ENCODE results near the gene CISD2. TPM values are rescaled to one million over a fixed set of nuclear protein-coding genes. Genes with fewer than 3 reads are reported as not detected.
A peak's percentile ranks its signal among the peaks of the same experiment; 100 is the strongest.
"Not testable (repeated sequence)": the region's sequence is repeated elsewhere in the genome, so short reads cannot be mapped to it uniquely, and the experiment has no call there.

The CISD2 gene
- total RNA-seq, 4 donors from 2014 or later, result 5.5 to 12.0 (median 11.3) TPM

DNA sequence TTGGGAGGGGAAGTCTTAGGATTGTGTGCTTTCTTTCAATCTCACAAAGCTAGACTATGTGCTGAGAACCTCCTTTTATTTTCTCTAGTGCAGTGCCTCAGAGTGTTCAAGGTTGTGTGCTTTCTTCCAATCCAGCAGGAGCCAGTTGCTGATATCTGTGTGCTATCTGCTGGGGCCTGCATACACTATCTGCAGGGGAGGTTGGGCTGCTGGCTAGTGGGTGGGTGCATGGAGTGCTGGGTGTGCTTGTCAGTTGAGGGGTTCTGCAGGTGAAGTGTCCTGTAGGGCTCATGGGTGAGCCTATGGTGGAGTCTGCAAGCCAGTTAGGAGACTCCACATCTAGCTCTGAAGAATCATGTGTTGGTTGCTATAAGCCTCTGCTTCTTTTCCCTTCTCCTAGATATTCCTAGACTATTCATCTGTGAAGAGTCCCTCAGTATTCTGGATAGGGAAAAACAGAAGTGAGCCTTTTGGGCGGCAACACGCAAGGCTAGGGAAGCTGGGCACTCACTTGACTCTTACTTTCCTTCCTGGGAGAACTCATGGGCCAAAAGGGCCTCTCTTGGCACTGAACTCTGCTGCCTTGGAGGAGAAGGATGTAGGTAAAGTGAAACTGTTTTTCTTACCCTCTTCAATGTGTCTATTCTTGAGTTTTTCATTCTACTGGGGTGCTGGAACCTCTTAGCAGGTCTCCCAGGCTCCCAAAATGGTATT, 8.0 kb upstream of the CISD2 start:
- H3K4me3 ChIP-seq (ENCODE audit: low read depth, poor library complexity, severe bottlenecking), result no peak overlapping the region
- WGBS, 2 donors, result 92 to 96% methylated on average over 2 of the region's 2 CpGs
- TF ChIP-seq POLR2A (IDR thresholded peaks at IDR 0.05), result no peak
- TF ChIP-seq, protein P1, sequence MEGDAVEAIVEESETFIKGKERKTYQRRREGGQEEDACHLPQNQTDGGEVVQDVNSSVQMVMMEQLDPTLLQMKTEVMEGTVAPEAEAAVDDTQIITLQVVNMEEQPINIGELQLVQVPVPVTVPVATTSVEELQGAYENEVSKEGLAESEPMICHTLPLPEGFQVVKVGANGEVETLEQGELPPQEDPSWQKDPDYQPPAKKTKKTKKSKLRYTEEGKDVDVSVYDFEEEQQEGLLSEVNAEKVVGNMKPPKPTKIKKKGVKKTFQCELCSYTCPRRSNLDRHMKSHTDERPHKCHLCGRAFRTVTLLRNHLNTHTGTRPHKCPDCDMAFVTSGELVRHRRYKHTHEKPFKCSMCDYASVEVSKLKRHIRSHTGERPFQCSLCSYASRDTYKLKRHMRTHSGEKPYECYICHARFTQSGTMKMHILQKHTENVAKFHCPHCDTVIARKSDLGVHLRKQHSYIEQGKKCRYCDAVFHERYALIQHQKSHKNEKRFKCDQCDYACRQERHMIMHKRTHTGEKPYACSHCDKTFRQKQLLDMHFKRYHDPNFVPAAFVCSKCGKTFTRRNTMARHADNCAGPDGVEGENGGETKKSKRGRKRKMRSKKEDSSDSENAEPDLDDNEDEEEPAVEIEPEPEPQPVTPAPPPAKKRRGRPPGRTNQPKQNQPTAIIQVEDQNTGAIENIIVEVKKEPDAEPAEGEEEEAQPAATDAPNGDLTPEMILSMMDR (IDR thresholded peaks at IDR 0.05), result no peak
- DNase-seq (ENCODE audit: low spot score in 2 of 2), result no peak
- intact Hi-C loops (cut with DNase I; ENCODE audit: low total_unique reads), result no loop called here

DNA sequence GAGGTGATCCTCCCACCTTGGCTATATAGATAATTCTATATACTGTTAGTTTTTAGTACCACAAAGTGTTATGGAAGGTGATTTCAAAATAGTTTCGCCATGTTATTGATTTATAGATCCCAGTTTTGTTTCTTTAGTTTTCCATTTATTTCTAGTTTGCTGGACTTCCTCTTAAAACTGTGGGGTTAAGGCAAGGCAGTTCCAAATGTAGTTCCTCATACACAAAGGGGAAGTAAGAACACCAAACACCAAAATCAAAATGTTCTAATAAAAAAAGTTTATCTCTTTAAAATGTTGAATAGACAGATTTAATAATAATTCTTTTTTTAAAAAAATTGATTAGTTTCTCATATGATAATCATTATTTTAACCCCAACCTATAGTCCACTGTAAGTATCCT, 6.8 kb upstream of the CISD2 start:
- TF ChIP-seq, protein P1 (IDR thresholded peaks at IDR 0.05), result no peak
- TF ChIP-seq POLR2A (IDR thresholded peaks at IDR 0.05), result no peak
- 92% methylated on average over 1 of the region's 1 CpG for WGBS, 2 donors
- intact Hi-C loops (cut with DNase I; ENCODE audit: low total_unique reads), result no loop called here
- no peak for DNase-seq (ENCODE audit: low spot score in 2 of 2)
- no peak overlapping the region for H3K4me3 ChIP-seq (ENCODE audit: low read depth, poor library complexity, severe bottlenecking)

DNA sequence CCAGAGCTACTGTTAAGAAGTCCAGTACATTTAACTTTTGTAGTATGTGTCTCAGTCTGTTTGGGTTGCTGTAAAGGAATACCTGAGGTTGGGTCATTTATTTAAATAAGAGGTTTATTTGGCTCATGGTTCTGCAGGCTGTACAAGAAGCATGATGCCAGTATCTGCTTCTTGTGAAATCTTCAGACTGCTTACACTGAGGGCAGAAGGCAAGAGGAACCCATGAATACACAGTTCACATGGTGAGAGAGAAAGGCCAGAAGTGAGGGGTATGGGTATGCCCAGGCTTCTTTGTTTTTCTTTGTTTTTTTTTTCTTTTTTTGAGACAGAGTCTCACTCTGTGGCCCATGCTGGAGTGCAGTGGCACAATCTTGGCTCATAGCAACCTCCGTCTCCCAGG, 6.0 kb upstream of the CISD2 start:
- WGBS, 2 donors, result 90 to 96% methylated on average over 1 of the region's 1 CpG

DNA sequence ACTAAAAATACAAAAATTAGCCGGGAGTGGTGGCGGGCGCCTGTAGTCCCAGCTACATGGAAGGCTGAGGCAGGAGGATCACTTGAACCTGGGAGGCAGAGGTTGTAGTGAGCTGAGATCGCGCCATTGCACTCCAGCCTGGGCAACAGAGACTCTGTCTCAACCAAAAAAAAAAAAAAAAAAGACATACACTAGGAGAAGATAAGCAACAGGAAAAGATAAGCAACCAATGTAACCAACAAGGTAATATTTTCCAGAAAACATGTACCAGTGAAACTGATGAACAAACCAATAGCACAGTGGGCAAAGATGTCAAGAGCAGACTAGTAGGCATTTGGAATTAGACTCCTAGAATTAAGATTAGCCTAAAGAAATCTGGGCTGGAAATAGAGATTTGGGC, 3.5 kb upstream of the CISD2 start:
- H3K4me3 ChIP-seq (ENCODE audit: low read depth, poor library complexity, severe bottlenecking); intact Hi-C loops (cut with DNase I; ENCODE audit: low total_unique reads); DNase-seq (ENCODE audit: low spot score in 2 of 2): not testable (repeated sequence)
- WGBS, 2 donors, result 94 to 98% methylated on average over 5 of the region's 5 CpGs

More for the DNA sequence above, 6.0 kb upstream of the CISD2 start:
- TF ChIP-seq, protein P1 (IDR thresholded peaks at IDR 0.05), result no peak
- TF ChIP-seq POLR2A (IDR thresholded peaks at IDR 0.05), result no peak
- no peak for DNase-seq (ENCODE audit: low spot score in 2 of 2)
- intact Hi-C loops (cut with DNase I; ENCODE audit: low total_unique reads), result no loop called here
- H3K4me3 ChIP-seq (ENCODE audit: low read depth, poor library complexity, severe bottlenecking), result no peak overlapping the region

DNA sequence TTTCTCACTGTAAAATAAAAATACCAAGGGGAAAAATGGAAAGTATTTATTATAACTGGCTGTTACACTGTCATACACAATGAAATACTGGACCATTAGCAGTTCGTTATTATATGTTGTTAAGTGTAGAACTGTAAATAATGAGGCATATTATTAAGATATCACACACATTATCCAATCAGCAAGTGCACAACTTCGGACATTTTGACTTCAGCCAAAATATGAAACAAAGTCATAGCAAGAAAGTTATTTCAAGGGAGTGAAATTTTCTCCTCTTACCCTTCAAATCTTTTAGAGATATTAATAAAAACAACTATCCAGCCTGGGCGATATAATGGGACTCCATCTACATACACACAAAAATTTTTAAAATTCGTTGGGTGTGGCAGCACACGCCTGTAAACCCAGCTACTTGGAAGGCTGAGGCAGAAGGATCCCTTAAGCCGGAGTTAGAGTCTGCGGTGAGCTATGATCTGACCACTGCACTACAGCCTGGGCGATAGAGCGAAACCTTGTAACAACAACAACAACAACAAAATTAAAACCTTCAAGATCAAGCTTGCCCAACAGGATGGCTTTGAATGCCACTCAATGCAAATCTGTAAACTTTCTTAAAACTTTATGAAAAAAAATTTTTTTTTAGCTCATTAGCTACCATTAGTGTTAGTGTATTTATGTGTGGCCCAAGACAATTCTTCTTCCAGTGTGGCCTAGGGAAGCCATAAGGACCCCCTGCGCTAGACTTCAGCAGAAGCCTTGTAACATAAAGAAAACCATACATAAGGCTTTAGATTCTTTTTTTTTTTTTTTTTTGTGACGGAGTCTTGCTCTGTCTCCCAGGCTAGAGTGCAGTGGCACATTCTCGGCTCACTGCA, 1.3 kb upstream of the CISD2 start:
- WGBS, 2 donors, result 73 to 76% methylated on average over 12 of the region's 12 CpGs
- intact Hi-C loops (cut with DNase I; ENCODE audit: low total_unique reads), result loop anchor here (2.0 kb wide), 1 partner anchor 39 kb away; no protein-coding TSS in a partner anchor
- no peak overlapping the region for H3K4me3 ChIP-seq (ENCODE audit: low read depth, poor library complexity, severe bottlenecking)
- TF ChIP-seq, protein P1 (IDR thresholded peaks at IDR 0.05), result no peak
- no peak for TF ChIP-seq POLR2A (IDR thresholded peaks at IDR 0.05)
- DNase-seq (ENCODE audit: low spot score in 2 of 2), result no peak

DNA sequence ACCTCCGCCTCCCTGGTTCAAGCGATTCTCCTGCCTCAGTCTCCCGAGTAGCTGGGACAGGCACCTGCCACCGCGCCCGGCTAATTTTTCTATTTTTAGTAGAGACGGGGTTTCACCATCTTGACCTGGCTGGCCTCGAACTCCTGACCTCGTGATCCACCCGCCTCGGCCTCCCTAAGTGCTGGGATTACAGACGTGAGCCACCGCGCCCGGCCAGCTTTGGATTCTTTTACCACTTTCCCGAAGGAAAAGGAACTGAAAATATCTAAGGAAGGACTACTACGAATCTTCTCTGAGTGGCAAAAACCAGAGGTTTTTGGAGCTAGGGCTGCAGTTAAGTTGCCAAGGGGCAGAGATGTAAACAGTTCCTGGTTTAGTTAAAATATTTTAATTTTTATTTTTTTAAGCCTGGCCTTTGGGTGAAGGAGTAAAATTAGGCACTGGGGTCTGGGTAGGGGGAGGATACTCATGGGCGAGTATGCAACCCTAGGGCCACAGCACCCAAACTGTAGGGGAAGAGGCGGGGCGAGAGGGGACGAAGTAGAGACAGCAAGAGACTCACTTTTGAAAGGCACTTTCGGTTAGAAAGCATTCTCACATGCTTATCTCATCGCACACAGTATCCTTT, 525 bp upstream of the CISD2 start:
- TF ChIP-seq POLR2A (IDR thresholded peaks at IDR 0.05), result no peak
- TF ChIP-seq, protein P1 (IDR thresholded peaks at IDR 0.05), result no peak
- peak; percentile 27 to 86 for DNase-seq (ENCODE audit: low spot score in 2 of 2)
- intact Hi-C loops (cut with DNase I; ENCODE audit: low total_unique reads), result loop anchor here (2.0 kb wide), 1 partner anchor 39 kb away; no protein-coding TSS in a partner anchor
- 8 to 19% methylated on average over 23 of the region's 23 CpGs for WGBS, 2 donors
- H3K4me3 ChIP-seq (ENCODE audit: low read depth, poor library complexity, severe bottlenecking), result peak overlapping the region; percentile 41

All from lower leg skin (tissue), 4 donors.